ENCODE measurements around the gene BATF.

Gene BATF

DNA sequence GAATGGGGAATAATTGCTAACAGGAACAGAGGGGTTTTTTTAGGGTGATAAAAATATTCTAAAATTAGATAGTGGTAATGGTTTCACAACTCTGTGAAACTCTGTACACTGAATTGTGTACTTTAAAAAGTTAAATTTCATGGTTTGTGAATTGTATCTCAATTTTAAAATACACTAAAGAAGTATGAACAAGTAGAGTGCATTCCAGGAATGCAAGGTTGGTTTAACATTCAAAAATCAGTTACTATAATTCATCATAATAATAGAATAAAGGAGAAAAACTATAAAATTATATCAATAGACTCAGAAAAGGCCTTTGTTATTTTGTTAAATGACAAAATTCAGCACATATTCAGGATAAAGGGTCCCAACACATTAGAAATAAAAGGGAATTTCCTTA, 11.1 kb upstream of the BATF start:
- DNase-seq (ENCODE audit: low read depth), result no peak
- in situ Hi-C loops (cut with HindIII; ENCODE audit: low sequenced_read_pairs), result no loop called here
- H3K4me3 ChIP-seq (ENCODE audit: low read depth, low read length), result no peak overlapping the region
- TF ChIP-seq, protein P1, sequence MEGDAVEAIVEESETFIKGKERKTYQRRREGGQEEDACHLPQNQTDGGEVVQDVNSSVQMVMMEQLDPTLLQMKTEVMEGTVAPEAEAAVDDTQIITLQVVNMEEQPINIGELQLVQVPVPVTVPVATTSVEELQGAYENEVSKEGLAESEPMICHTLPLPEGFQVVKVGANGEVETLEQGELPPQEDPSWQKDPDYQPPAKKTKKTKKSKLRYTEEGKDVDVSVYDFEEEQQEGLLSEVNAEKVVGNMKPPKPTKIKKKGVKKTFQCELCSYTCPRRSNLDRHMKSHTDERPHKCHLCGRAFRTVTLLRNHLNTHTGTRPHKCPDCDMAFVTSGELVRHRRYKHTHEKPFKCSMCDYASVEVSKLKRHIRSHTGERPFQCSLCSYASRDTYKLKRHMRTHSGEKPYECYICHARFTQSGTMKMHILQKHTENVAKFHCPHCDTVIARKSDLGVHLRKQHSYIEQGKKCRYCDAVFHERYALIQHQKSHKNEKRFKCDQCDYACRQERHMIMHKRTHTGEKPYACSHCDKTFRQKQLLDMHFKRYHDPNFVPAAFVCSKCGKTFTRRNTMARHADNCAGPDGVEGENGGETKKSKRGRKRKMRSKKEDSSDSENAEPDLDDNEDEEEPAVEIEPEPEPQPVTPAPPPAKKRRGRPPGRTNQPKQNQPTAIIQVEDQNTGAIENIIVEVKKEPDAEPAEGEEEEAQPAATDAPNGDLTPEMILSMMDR (IDR thresholded peaks at IDR 0.05; ENCODE audit: low read depth, low read length, missing control alignments), result no peak

DNA sequence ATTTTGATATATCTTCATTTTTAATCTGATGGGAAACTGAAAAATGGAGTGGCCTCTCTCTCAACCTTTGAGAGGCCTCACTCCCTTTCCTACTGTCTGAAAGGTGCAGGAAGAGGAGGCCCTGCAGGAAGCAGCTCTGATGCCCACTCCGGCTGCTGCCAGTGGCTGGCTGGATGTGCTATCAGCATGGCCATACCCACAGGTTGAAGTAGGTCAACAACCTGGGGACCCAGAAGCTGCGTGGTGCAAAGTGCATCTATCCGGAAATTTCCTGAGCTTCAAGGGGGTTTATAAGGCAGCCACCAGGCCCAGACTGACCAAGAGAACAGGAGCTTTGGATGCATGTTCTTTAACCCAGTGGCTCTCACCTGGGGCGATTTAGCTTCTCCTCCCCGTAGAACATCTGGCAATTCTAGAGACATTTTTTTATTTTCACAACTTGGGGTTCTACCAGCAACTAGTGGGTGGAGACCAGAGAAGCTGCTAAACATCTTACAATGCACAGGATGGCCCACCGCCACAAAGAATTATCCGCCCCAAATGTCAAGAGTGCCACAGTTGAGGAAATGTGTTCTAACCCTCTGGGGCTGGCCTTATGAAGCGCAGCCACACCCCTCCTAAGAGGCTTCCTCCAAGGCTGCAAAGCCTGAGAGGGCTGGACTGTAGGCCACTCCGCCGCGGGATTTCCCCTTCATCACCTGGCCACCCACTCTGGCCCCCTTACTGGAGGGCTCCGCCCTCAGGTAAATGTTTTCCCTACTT, 8.2 kb upstream of the BATF start:
- no peak overlapping the region for H3K4me3 ChIP-seq (ENCODE audit: low read depth, low read length)
- TF ChIP-seq, protein P1 (IDR thresholded peaks at IDR 0.05; ENCODE audit: low read depth, low read length, missing control alignments), result no peak
- in situ Hi-C loops (cut with HindIII; ENCODE audit: low sequenced_read_pairs), result no loop called here
- DNase-seq (ENCODE audit: low read depth), result no peak

DNA sequence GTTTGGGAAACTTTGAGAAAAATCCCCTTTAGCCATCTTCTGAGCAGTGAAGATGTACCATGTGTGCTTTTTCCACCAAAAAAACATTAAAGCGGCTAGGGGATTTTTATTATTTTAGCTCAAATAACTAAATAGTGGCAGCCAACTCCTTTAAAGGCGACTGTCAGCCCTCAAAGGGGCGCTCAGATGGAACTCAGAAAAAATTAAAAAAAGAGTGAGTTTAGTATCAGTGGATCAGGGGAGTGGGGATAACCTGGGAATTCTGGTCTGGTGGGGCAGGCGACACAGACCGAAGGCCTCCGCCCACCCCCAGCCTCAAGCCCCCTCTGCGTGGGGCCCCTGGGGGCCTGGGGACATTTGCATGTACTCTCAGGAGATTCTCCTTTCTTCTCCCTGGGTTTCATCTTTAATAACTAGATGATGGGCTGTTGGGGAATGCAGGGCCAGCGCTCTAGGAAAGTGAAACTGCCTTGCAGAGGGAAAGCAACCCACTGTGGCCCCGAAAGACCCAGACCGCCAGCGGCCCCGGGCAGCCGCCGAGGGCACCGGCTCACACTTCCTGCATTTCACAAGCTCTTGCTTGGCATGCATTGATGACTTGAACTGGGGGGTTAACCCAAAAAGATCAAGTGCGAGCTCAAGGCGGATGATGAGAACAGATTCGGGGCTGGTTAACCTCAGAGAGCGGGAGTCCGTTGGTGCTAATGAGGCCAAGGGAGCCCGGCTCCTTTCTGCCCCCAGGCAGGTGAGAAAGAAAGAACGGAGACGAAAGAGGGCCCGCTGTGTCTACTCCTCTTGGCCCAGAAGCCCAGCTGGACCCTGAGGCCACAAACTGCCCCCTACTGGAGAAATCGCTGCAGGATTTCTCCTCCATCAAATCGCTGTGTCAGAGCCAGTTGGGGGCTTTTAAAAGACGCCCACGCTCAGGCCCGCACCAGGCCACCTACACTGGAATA, 7.3 kb upstream of the BATF start:
- no peak for DNase-seq (ENCODE audit: low read depth)
- in situ Hi-C loops (cut with HindIII; ENCODE audit: low sequenced_read_pairs), result no loop called here
- peak overlapping the region; percentile 32 for H3K4me3 ChIP-seq (ENCODE audit: low read depth, low read length)
- TF ChIP-seq, protein P1 (IDR thresholded peaks at IDR 0.05; ENCODE audit: low read depth, low read length, missing control alignments), result peak; percentile 28

DNA sequence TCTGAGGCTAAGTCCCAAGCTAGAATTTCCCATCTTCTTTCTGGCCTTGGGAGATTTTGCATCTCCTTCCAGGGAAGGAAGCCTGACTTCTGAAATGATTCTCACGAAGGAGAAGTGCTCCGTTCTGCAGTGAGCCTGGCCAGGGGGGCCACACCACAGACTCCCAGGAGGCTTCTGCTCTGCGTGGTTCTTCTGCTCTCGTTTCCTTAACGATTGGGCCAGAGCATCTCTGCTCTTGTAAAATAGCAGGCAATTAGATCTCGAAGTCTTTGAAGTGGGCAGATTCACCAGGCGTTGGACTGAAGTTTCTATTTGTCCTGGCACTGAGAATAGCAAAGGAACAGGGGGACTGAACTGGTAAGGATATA, 6.7 kb upstream of the BATF start:
- TF ChIP-seq, protein P1 (IDR thresholded peaks at IDR 0.05; ENCODE audit: low read depth, low read length, missing control alignments), result no peak
- no peak overlapping the region for H3K4me3 ChIP-seq (ENCODE audit: low read depth, low read length)
- DNase-seq (ENCODE audit: low read depth), result no peak
- in situ Hi-C loops (cut with HindIII; ENCODE audit: low sequenced_read_pairs), result no loop called here

DNA sequence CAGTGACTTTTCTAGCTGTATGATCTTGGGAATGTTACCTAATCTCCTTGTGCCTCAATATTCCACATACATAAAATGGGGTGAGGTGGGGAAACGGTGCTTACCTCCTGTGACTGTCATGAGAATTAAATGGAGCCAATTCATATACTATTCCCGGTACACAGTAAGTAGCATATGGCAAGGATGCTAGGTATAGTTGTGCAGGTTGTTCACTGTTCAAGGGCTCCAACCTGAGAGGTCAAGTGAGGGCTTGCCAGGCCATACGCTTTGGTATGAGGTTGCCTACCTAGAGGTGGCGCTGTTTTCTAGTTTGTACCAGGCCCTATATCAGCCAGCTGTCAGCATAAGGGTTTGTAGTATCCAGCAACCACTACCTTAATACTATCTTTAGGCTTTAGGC, 3.6 kb upstream of the BATF start:
- in situ Hi-C loops (cut with HindIII; ENCODE audit: low sequenced_read_pairs), result no loop called here
- no peak overlapping the region for H3K4me3 ChIP-seq (ENCODE audit: low read depth, low read length)
- DNase-seq (ENCODE audit: low read depth), result no peak
- TF ChIP-seq, protein P1 (IDR thresholded peaks at IDR 0.05; ENCODE audit: low read depth, low read length, missing control alignments), result no peak

DNA sequence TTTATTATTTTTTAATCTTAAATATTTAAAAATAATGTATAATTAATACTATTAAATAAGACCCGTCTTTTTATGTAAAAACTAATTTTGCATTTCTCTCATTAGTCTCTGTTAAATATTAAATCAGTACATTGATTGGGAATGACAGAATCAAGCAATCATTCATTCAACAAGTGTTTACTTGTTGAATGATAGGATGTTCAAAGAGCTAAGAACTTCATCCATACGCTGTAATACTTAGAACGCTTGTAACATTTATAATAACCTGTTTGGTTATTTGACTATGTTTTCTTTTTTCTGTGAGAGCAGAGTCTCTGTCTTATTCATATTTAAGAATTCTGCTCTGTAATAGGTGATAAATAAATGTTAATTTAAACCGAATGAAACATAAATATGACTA, 2.9 kb upstream of the BATF start:
- TF ChIP-seq, protein P1 (IDR thresholded peaks at IDR 0.05; ENCODE audit: low read depth, low read length, missing control alignments), result no peak
- no peak overlapping the region for H3K4me3 ChIP-seq (ENCODE audit: low read depth, low read length)
- in situ Hi-C loops (cut with HindIII; ENCODE audit: low sequenced_read_pairs), result no loop called here
- no peak for DNase-seq (ENCODE audit: low read depth)

Measured in astrocyte of the cerebellum (primary cell).